ENCODE data around the gene CANT1. TPM values are rescaled to one million over a fixed set of nuclear protein-coding genes. Genes with fewer than 3 reads are reported as not detected.

Gene CANT1
- total and polyA plus RNA-seq, 9 of the 15 experiments (the other 6 are each of a cell fraction or from before 2014, with no cell fraction given): 2.7 to 66.4 (median 22.5) TPM

- ATAC-seq: no peak
- TSS peak; percentile 23 for BruUV-seq (replicated peaks)
- H3K4me1 ChIP-seq (replicated peaks in 1 of 2; ENCODE audit: control insufficient read depth in 2 of 2, insufficient read depth in 2 of 2, low read length in 2 of 2): peaks cover 11 to 36% of the 10 kb centered on the region in 2 experiments; a peak in 4 of 5 replicates
- no peak overlapping the region for H3K4me2 ChIP-seq (ENCODE audit: insufficient read depth, low read length)
- POLR2A ChIA-PET: no interaction called here
- H3K79me2 ChIP-seq (ENCODE audit: control insufficient read depth, insufficient read depth, low read length): no peaks in the 10 kb centered on the region
- H3K9me3 ChIP-seq (replicated peaks; ENCODE audit: control insufficient read depth, insufficient read depth, low read depth, low read length): no peaks in the 10 kb centered on the region
- no peak overlapping the region for H3K4me3 ChIP-seq
- H3K27ac ChIP-seq (ENCODE audit: extremely low read depth, low read depth, low read length): no peak overlapping the region
- peak in 1 of 4 experiments; percentile 45 for DNase-seq (ENCODE audit: extremely low read depth in 1 of 4, low spot score in 3 of 4)
- no peak overlapping the region for H2AFZ ChIP-seq (ENCODE audit: low read depth, low read length)
- intact Hi-C loops (cut with micrococcal nuclease) (no loop called here), in situ Hi-C loops (cut with MboI) (no loop called here)
- H3K27me3 ChIP-seq (ENCODE audit: control insufficient read depth in 2 of 2, insufficient read depth in 2 of 2, low read length in 2 of 2): no peaks in the 10 kb centered on the region
- 0 out of 2 replicates have a peak, but pooled peaks cover 5% of the 10 kb centered on the region for H4K20me1 ChIP-seq (replicated peaks; ENCODE audit: control insufficient read depth, insufficient read depth, low read length)
- H3K36me3 ChIP-seq (ENCODE audit: control insufficient read depth, insufficient read depth, low read length): peaks cover 78% of the 10 kb centered on the region; the same call in 2 of the 3 replicates
- FAIRE-seq: peak; percentile 49
- no peak overlapping the region for H3K9ac ChIP-seq (ENCODE audit: insufficient read depth in 1 of 2, low read depth in 2 of 2, low read length in 2 of 2)
- WGBS (ENCODE audit: insufficient coverage, low coverage, missing lambda C conversion rate): 47% methylated on average over 12 of the region's 12 CpGs
- CTCF ChIA-PET (ENCODE audit: low intra/inter-chr PET ratio): interaction anchor here (0.6 kb wide), 1 partner anchor 17 kb away, joined by 5 read pairs; no protein-coding TSS in a partner anchor
- no peaks in the 10 kb centered on the region for H3K9me1 ChIP-seq (ENCODE audit: control insufficient read depth, insufficient read depth, low read length)
- TF ChIP-seq MGA (IDR thresholded peaks at IDR 0.05): peak; percentile 20; the same call in 1 of the 2 replicates
- no peak for TF ChIP-seq ZNF212 (CRISPR knock-in tag; IDR thresholded peaks at IDR 0.05)
- no peak for TF ChIP-seq RNF219 (CRISPR knock-in tag; IDR thresholded peaks at IDR 0.05)
- TF ChIP-seq NBN (IDR thresholded peaks at IDR 0.05; ENCODE audit: low read depth): no peak
- TF ChIP-seq CC2D1A (IDR thresholded peaks at IDR 0.05): no peak
- no peak for TF ChIP-seq CSDE1 (IDR thresholded peaks at IDR 0.05)
- no peak for TF ChIP-seq KLF13 (tag; IDR thresholded peaks at IDR 0.05; ENCODE audit: borderline replicate concordance, low read depth)
- TF ChIP-seq JUND (IDR thresholded peaks at IDR 0.05; ENCODE audit: borderline replicate concordance, low read depth, low read length): no peak
- no peak for TF ChIP-seq JUND (tag; IDR thresholded peaks at IDR 0.05; ENCODE audit: borderline replicate concordance, low read depth, low read length)
Measured at GRCh38 chr17:78992542-78993212, 16.9 kb downstream of the CANT1 start.
